Spinal cord (tissue), 10 donors: ENCODE measurements around the gene ASS1. TPM values are rescaled to one million over a fixed set of nuclear protein-coding genes. Genes with fewer than 3 reads are reported as not detected.
"Not testable (repeated sequence)": the region's sequence is repeated elsewhere in the genome, so short reads cannot be mapped to it uniquely, and the experiment has no call there.

Experiments
- DNase-seq, 6 donors: peaks; one replicate each; pipeline versions ENCODE4 v3.0.0 to v3.0.0-alpha.2; 2013 to 2015; ENCODE audit warnings: low spot score in 6 of 6, low read depth in 4 of 6
- H3K27ac ChIP-seq: one replicate; pipeline ENCODE4 v1.5.1; 2013; ENCODE audit warnings: low read depth, low read length, control low read depth
- H3K27me3 ChIP-seq: one replicate; pipeline ENCODE4 v1.6.1; 2013; ENCODE audit warnings: low read length; ENCODE audit not compliant: control insufficient read depth, insufficient read depth
- H3K36me3 ChIP-seq: one replicate; pipeline ENCODE4 v1.6.1; 2013; ENCODE audit warnings: low read length; ENCODE audit not compliant: control insufficient read depth, insufficient read depth
- H3K4me1 ChIP-seq: one replicate; pipeline ENCODE4 v1.6.1; 2013; ENCODE audit warnings: low read length; ENCODE audit not compliant: control insufficient read depth, insufficient read depth
- H3K4me3 ChIP-seq: one replicate; pipeline ENCODE4 v1.5.1; 2013; ENCODE audit warnings: low read depth, low read length, control low read depth
- H3K9me3 ChIP-seq: one replicate; pipeline ENCODE4 v1.6.1; 2013; ENCODE audit warnings: low read length; ENCODE audit not compliant: control insufficient read depth, insufficient read depth
- WGBS: methylation state at CpG from one replicate; pipeline ENCODE4 v1.1.5; 2013; ENCODE audit warnings: missing lambda C conversion rate; ENCODE audit not compliant: insufficient coverage; 5-methylcytosine and 5-hydroxymethylcytosine counted together
- polyA plus RNA-seq, 2 donors: library from polyadenylated mRNA; unstranded; fragments of 120-200 nt; gene quantifications; one replicate each; pipeline ENCODE4 v1.2.1, GENCODE V29; 2013; ENCODE audit not compliant: insufficient read length in 2 of 2
- total RNA-seq, 2 donors: library from RNA; depleted of rRNA in 1 of 2; stranded (reverse); fragments of 120-200 nt in 1 of 2; fragments of >200 nt in 1 of 2; gene quantifications; one replicate each; pipeline versions ENCODE4 v1.2.3 to v1.2.4, GENCODE V29; 2013 to 2014
- donor health status: healthy.

Gene ASS1
- total and polyA plus RNA-seq, 4 donors: 40.2 to 234 (median 62.9) TPM

DNA sequence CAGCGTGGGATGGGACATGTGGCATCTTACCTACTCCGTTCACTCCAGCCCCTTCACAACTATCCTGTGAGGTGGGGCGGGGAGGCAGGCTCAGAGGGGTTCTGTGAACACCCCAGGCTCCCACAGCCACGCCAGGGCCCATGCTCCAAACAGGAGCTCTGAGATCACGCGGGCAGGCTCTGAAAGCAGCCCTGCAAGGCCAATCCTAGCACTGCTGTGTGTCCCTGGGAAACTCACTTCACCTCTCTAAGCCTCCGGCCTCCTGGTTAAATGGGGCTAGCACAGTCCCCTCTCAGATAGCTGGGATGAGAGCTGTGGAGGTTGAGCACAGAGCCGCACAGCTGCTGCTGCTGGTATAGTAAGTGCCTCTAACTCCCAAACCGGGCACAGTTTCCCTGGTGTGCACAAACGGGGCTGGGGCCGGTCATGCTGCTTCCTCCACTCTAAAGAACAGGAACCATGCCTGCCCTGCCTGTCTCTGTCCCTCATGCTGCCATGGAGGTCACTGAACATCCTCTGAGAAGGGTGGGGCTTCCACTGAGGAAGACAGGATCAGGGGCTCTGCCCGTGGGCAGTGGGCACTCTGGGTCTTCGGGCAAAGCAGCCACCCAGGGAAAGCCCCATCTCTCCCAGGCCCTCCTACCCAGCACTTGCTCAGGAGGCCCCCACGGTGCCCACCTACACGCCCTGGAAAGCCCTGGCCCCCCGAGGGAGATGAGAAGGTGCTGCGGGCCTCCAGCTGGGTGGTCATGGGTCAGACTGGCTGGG is 13.0 kb upstream of the ASS1 start:
- Histone ChIP-seq H3K9me3 (no peaks in the 10 kb centered on the region), H3K27me3 (peaks cover 25% of the 10 kb centered on the region), H3K36me3 (peaks cover 16% of the 10 kb centered on the region), H3K4me1 (peaks cover 18% of the 10 kb centered on the region), H3K4me3 (no peak overlapping the region), H3K27ac (no peak overlapping the region)
- DNase-seq: no peak
- 86% methylated on average over 9 of the region's 17 CpGs for WGBS

DNA sequence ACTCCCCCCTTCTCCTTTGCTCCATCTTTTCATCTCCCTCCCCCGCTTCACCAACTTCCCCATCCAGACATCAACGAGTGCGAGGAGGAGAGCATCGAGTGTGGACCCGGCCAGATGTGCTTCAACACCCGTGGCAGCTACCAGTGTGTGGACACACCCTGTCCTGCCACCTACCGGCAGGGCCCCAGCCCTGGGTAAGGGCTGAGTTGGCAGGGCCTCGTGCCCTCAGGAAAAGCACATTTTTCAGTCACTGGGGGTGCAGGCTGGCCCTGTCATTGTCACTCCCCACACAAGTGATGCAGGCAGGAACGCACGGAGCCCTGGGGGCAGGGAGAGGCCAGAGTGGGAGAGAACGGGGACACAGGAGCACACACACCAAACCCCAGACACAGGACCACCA is 12.4 kb upstream of the ASS1 start:
- no peaks in the 10 kb centered on the region for H3K9me3 ChIP-seq
- no peak overlapping the region for H3K4me3 ChIP-seq
- 68% methylated on average over 9 of the region's 11 CpGs for WGBS
- peaks cover 25% of the 10 kb centered on the region for H3K27me3 ChIP-seq
- peaks cover 11% of the 10 kb centered on the region for H3K36me3 ChIP-seq
- peaks cover 12% of the 10 kb centered on the region for H3K4me1 ChIP-seq
- DNase-seq: no peak
- no peak overlapping the region for H3K27ac ChIP-seq

DNA sequence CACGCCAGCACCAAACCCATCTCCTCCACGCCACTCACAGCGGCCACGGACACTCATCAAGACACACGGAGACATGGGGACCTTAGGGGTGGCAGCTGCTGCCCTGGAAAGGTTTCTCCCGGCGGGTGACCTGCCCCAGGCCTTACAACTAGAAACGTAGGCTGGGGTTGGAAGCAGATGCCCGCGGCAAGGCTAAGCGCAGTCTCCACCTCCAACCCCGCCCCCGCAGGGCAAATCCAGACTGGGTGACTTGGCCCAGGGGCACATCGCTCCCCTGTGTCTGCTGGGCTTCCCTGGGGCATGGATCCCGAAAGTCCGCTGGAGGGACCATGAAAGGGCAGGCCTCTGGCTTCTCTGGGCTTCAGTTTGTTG is 12.0 kb upstream of the ASS1 start:
- H3K27me3 ChIP-seq: peaks cover 25% of the 10 kb centered on the region
- 45% methylated on average over 15 of the region's 16 CpGs for WGBS
- no peaks in the 10 kb centered on the region for H3K9me3 ChIP-seq
- DNase-seq: no peak
- no peak overlapping the region for H3K27ac ChIP-seq
- H3K4me3 ChIP-seq: peak overlapping the region; percentile 12
- H3K36me3 ChIP-seq: peaks cover 9% of the 10 kb centered on the region
- peaks cover 12% of the 10 kb centered on the region for H3K4me1 ChIP-seq

DNA sequence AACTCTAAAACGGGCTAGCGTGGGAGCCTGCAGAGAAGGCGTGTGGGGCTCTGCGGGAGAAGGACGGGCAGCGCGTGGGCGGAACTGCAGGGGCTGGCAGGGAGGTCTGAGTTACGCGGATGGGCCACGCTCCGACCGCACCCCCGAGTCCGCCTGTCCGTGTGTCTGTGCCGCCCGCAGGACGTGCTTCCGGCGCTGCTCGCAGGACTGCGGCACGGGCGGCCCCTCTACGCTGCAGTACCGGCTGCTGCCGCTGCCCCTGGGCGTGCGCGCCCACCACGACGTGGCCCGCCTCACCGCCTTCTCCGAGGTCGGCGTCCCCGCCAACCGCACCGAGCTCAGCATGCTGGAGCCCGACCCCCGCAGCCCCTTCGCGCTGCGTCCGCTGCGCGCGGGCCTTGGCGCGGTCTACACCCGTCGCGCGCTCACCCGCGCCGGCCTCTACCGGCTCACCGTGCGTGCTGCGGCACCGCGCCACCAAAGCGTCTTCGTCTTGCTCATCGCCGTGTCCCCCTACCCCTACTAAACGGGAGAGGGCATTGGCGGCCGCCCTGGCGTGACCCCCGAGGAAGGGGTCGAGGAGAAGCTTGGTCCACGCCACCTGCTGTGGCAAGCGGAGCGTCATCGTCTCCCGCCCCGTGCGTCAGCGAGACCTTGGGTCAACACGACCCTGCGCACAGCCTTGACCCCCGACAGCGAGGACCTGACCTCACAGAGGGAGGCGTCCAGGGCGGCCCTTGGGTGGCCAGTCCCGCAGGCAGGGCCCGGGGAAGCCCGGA is 11.4 kb upstream of the ASS1 start:
- peaks cover 25% of the 10 kb centered on the region for H3K27me3 ChIP-seq
- DNase-seq: peak in 2 of 6 donors; percentile 69 to 80
- H3K4me1 ChIP-seq: peaks cover 12% of the 10 kb centered on the region
- H3K9me3 ChIP-seq: no peaks in the 10 kb centered on the region
- WGBS: 2% methylated on average over 92 of the region's 92 CpGs
- H3K27ac ChIP-seq: no peak overlapping the region
- peaks cover 9% of the 10 kb centered on the region for H3K36me3 ChIP-seq
- peak overlapping the region; percentile 12 for H3K4me3 ChIP-seq

DNA sequence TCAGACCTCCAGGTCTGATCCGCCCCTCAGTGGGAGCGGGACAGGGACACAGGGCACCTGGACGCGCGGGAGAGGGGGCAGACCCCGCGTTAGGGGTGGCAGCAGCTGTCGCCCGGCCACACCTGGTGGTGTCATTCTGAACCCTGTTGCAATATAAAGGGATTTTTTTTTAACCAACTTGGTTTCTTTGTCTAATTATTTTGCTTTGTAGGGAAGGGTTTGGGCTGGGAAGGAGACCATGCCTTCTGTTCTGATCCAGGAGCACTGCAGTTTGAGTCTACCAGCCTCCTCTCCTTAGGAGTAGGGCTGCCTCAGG is 10.9 kb upstream of the ASS1 start:
- WGBS: 51% methylated on average over 9 of the region's 9 CpGs
- Histone ChIP-seq H3K27me3 (peaks cover 25% of the 10 kb centered on the region), H3K36me3 (peaks cover 9% of the 10 kb centered on the region), H3K4me3 (peak overlapping the region; percentile 5), H3K4me1 (peaks cover 12% of the 10 kb centered on the region), H3K9me3 (no peaks in the 10 kb centered on the region), H3K27ac (no peak overlapping the region)
- DNase-seq: no peak

DNA sequence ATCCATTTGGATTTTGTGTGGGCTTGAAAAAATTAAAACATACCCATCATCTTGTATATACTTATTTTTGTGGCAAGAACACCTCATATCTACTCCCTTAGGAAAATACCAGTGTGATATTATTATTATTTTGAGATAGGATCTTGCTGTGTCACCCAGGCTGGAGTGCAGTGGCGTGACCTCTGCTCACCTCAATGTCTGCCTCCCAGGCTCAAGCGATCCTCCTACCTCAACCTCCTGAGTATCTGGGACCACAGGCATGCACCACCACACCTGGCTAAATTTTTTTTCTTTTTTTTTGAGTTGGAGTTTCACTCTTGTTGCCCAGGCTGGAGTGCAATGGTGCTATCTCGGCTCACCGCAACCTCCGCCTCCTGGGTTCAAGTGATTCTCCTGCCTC is 10.1 kb upstream of the ASS1 start:
- not testable (repeated sequence) for DNase-seq, H3K4me3 ChIP-seq, H3K36me3 ChIP-seq, H3K9me3 ChIP-seq, H3K27ac ChIP-seq
- WGBS: 100% methylated on average over 1 of the region's 5 CpGs
- Histone ChIP-seq H3K27me3 (peaks cover 25% of the 10 kb centered on the region), H3K4me1 (peaks cover 12% of the 10 kb centered on the region)

DNA sequence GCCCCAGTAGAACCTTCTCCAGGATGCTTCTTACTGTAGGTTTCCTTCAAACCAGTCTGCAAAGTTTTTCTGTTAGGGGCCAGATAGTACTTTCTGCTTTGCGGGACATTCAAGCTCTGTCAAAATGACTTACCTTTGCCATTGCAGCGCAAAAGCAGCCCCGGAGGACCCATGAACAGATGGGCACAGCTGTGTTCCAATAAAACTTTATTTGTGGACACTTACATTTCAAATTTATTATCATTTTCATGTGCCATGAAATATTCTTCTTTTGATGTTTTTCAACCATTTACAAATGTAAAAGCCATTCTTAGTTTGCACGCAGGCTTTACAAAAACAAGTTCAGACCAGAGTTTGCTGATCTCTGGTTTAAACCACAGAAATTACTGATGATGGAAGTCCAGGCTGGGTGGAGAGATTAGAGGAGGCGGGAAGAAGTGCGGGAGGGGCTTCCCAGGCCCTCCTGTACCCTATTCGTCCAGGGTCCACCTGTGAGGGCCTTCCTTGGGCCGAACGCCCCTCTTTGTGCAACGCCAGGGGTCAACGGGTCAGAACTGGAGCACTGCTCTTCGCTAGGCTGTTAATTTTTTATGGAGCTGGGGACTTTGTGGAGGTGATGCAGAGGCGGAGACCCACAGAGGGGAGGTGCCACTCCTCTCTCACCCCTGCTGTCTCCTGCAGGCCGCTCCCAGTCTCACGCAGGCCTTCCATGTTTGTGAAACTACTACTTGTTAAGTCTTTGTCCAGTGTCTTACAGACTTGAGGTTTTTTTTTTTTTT is 7.6 kb upstream of the ASS1 start:
- Histone ChIP-seq H3K27ac (no peak overlapping the region), H3K36me3 (no peaks in the 10 kb centered on the region), H3K9me3 (peaks cover 3% of the 10 kb centered on the region), H3K4me3 (no peak overlapping the region), H3K4me1 (peaks cover 12% of the 10 kb centered on the region), H3K27me3 (peaks cover 19% of the 10 kb centered on the region)
- DNase-seq: no peak
- 61% methylated on average over 9 of the region's 15 CpGs for WGBS

DNA sequence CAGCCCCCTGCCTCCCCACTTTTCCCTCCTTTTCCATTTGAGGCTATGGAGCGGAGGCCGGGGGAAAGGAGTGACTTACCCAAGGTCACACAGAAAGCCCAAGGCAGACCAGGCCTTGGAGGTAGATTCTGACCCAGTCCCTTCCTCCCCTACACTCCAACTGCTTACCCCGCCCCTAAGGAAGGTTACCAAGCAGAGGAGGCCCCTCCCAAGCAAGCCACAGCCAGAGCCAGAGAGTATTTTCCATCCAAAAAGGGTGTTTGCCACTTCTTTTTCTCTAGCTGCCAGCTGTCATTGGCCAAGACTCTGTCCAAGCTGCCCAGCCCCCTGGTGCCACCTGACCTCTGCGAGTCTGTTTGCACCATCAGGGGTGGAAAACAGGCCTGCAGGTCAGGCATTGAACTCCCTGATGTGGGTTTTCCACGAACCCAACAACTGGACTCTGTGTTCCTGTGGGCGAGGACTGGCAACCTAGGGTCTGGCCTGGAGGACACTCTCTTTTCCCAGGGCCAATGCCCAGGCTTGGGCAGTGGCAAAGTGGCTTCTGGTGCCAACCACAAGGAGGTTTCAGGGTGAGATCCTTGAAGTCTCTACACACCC is 6.3 kb upstream of the ASS1 start:
- no peak overlapping the region for H3K4me3 ChIP-seq
- H3K4me1 ChIP-seq: peaks cover 4% of the 10 kb centered on the region
- 86% methylated on average over 3 of the region's 6 CpGs for WGBS
- H3K27me3 ChIP-seq: peaks cover 14% of the 10 kb centered on the region
- H3K9me3 ChIP-seq: peaks cover 3% of the 10 kb centered on the region
- DNase-seq: no peak
- no peaks in the 10 kb centered on the region for H3K36me3 ChIP-seq
- no peak overlapping the region for H3K27ac ChIP-seq

DNA sequence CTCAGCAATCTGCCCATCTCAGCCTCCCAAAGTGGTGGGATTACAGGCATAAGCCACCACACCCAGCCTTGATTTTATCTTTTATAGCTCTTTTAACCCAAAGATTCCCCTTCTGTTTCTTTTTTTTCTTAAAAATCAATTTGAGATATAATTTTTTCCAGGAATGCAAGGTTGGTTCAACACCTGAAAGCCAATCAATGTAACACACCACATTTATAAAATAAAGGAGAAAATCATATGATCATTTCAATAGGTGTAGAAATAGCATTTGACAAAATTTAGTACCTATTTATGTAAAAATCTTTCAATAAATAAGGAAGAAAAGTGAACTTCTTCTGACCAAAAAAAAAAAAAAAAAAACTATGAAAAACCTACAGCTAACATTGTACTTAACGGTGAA is 3.7 kb upstream of the ASS1 start:
- Histone ChIP-seq H3K27me3 (peaks cover 25% of the 10 kb centered on the region), H3K9me3 (peaks cover 3% of the 10 kb centered on the region), H3K4me1 (peaks cover 18% of the 10 kb centered on the region), H3K27ac (no peak overlapping the region), H3K36me3 (no peaks in the 10 kb centered on the region), H3K4me3 (no peak overlapping the region)
- no CpG with 5 or more reads among the region's 1 CpG for WGBS
- no peak for DNase-seq
